ENCODE results near the gene RBM15B.

DNA sequence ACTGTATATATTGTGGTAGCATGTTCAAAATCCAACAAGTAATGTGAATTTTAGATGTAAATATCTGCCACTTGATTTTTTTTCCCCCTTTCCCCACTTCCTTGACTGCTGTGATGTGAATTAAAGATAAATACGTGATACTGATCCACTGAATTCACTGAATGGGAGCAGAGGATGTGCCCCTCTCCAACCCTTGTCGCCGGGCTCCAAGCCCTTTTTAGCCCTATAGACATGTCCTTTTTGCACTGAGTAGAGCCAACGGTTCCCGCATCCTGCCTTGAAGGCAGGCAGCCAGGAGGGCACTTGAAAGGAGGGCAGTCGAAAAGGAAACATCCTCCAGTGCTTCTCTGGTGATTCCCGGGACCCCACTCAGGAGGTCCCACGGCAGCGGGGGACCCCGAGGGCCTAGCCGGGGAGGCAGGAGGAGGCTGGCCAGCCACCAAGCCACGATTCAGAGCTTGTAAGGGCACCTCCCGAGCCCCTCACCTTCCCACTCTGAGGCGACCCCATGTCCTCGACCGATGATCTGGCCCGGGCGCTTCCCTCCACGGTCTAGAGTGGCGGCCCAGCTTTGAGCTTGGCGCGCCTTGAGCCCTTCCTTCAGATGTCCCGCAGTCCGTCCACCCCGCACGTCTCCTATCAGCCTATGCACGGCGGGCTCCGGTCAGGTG lies 6.9 kb upstream of the RBM15B start:
- TF ChIP-seq, protein P1, sequence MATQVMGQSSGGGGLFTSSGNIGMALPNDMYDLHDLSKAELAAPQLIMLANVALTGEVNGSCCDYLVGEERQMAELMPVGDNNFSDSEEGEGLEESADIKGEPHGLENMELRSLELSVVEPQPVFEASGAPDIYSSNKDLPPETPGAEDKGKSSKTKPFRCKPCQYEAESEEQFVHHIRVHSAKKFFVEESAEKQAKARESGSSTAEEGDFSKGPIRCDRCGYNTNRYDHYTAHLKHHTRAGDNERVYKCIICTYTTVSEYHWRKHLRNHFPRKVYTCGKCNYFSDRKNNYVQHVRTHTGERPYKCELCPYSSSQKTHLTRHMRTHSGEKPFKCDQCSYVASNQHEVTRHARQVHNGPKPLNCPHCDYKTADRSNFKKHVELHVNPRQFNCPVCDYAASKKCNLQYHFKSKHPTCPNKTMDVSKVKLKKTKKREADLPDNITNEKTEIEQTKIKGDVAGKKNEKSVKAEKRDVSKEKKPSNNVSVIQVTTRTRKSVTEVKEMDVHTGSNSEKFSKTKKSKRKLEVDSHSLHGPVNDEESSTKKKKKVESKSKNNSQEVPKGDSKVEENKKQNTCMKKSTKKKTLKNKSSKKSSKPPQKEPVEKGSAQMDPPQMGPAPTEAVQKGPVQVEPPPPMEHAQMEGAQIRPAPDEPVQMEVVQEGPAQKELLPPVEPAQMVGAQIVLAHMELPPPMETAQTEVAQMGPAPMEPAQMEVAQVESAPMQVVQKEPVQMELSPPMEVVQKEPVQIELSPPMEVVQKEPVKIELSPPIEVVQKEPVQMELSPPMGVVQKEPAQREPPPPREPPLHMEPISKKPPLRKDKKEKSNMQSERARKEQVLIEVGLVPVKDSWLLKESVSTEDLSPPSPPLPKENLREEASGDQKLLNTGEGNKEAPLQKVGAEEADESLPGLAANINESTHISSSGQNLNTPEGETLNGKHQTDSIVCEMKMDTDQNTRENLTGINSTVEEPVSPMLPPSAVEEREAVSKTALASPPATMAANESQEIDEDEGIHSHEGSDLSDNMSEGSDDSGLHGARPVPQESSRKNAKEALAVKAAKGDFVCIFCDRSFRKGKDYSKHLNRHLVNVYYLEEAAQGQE (IDR thresholded peaks at IDR 0.05; ENCODE audit: insufficient read depth in 1 of 2, low read depth in 2 of 2, low read length in 2 of 2) = no peak
- TF ChIP-seq TAF1 (IDR thresholded peaks at IDR 0.05; ENCODE audit: borderline replicate concordance, insufficient read depth, low read length) (no peak), POLR2AphosphoS5 (IDR thresholded peaks at IDR 0.05; ENCODE audit: low read depth, low read length) (no peak), SIN3A (IDR thresholded peaks at IDR 0.05; ENCODE audit: borderline replicate concordance, insufficient read depth, low read length) (no peak)
